Thoracic aorta (tissue), 2 donors: ENCODE results near the gene MTHFD1L. TPM values are rescaled to one million over a fixed set of nuclear protein-coding genes. Genes with fewer than 3 reads are reported as not detected.

Experiments used
- ATAC-seq: fragments of 150-250 bp; one replicate; pipeline ENCODE4 v1.8.0; 2017; ENCODE audit warnings: low read depth; ENCODE audit not compliant: insufficient number of reproducible peaks, low FRiP score
- DNase-seq: peaks from one replicate; pipeline ENCODE4 v3.0.0-alpha.2; 2020; ENCODE audit warnings: low spot score
- H3K27ac ChIP-seq, 2 donors: fragments of 200-600 bp; sonication (generic); 1 replicate in 1 of 2; 2 replicates in 1 of 2; pipeline ENCODE4 v1.5.1; 2016; ENCODE audit warnings: mild to moderate bottlenecking in 2 of 2, moderate library complexity in 2 of 2
- H3K27me3 ChIP-seq: fragments of 200-600 bp; sonication (generic); replicated peaks from 2 replicates; pipeline ENCODE4 v1.6.0; 2016; ENCODE audit warnings: mild to moderate bottlenecking; ENCODE audit not compliant: insufficient read depth
- H3K36me3 ChIP-seq: fragments of 200-600 bp; sonication (generic); one replicate; pipeline ENCODE4 v1.5.1; 2016
- H3K4me1 ChIP-seq, 2 donors: fragments of 200-600 bp; sonication (generic); 1 replicate in 1 of 2; 2 replicates in 1 of 2; pipeline versions ENCODE4 v1.5.1 to v1.6.0; 2016; ENCODE audit warnings: low read depth in 2 of 2, mild to moderate bottlenecking in 1 of 2; ENCODE audit not compliant: control insufficient read depth in 1 of 2
- H3K4me3 ChIP-seq: fragments of 200-600 bp; sonication (generic); 2 replicates; pipeline ENCODE4 v1.5.1; 2016; ENCODE audit warnings: mild to moderate bottlenecking
- H3K9me3 ChIP-seq: fragments of 200-600 bp; sonication (generic); 2 replicates; pipeline ENCODE4 v1.5.1; 2016
- CTCF ChIP-seq: fragments of 200-600 bp; sonication (generic); IDR thresholded peaks from one replicate; pipeline ENCODE4 v1.5.1; 2019; ENCODE audit warnings: antibody characterized with exemption
- total RNA-seq, 2 donors: library from RNA; depleted of rRNA; stranded (reverse); fragments of >200 nt; gene quantifications; one replicate each; pipeline versions ENCODE4 v1.1.0 to v1.2.3, GENCODE V29; 2016

MTHFD1L gene
- total RNA-seq, 2 donors from 2014 or later: 52.8 to 77.3 TPM

DNA sequence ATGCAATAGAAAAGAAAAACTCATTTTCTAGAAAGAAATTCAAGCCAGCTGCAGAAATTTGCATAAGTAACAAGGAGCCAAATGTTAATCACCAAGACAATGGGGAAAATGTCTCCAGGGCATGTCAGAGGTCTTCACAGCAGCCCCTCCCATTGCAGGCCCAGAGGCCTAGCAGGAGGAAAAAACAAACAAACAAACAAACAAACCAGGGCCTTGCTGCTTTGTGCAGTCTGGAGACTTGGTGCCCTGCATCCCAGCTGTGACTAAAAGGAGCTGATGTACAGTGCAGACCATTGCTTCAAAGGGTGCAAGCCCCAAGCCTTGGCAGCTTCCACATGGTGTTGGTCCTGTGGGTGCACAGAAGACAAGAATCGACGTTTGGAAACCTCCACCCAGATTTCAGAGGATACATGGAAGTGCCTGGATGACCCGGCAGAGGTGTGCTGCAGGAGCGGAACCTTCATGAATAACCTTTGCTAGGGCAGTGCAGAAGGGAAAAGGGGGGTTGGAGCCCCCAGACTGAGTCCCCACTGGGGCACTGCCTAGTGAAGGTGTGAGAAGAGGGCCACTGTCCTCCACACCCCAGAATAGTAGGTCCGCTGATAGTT lies 263.4 kb downstream of the MTHFD1L start:
- H3K4me3 ChIP-seq: no peak overlapping the region
- H3K27ac ChIP-seq: no peak overlapping the region
- TF ChIP-seq CTCF: no peak

DNA sequence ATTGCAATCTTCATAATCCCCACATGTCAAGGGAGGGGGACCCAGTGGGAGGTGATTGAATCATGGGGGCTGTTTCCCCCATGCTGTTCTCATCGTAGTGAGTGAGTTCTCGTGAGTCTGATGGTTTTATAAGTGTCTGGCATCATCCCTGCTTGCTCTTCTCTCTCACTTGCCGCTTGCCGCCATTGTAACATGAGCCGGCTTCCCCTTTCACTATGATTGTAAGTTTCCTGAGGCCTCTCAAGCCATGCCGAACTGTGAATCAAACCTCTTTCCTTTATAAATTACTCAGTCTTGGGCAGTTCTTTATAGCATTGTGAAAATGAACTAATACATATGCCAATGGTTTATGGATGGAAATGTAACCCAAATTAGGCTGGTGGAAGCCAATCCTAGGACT lies 264.8 kb downstream of the MTHFD1L start:
- H3K4me1 ChIP-seq: no peaks in the 10 kb centered on the region
- TF ChIP-seq CTCF: no peak
- H3K36me3 ChIP-seq: no peaks in the 10 kb centered on the region
- H3K27ac ChIP-seq: no peak overlapping the region
- H3K4me3 ChIP-seq: no peak overlapping the region
- no peaks in the 10 kb centered on the region for H3K9me3 ChIP-seq
- ATAC-seq (no peak), DNase-seq (no peak)
- H3K27me3 ChIP-seq: no peaks in the 10 kb centered on the region

More for the DNA sequence above, 263.4 kb downstream of the MTHFD1L start:
- Histone ChIP-seq H3K27me3 (no peaks in the 10 kb centered on the region), H3K9me3 (no peaks in the 10 kb centered on the region), H3K36me3 (no peaks in the 10 kb centered on the region), H3K4me1 (no peaks in the 10 kb centered on the region)
- ATAC-seq (no peak), DNase-seq (no peak)

- TF ChIP-seq CTCF: no peak
- DNase-seq: no peak
- no peak for ATAC-seq
- Histone ChIP-seq H3K4me3 (no peak overlapping the region), H3K9me3 (no peaks in the 10 kb centered on the region), H3K27ac (no peak overlapping the region), H3K4me1 (no peaks in the 10 kb centered on the region), H3K36me3 (no peaks in the 10 kb centered on the region), H3K27me3 (no peaks in the 10 kb centered on the region)
Observed at GRCh38 chr6:151131324-151132007, 266.0 kb downstream of the MTHFD1L start.

DNA sequence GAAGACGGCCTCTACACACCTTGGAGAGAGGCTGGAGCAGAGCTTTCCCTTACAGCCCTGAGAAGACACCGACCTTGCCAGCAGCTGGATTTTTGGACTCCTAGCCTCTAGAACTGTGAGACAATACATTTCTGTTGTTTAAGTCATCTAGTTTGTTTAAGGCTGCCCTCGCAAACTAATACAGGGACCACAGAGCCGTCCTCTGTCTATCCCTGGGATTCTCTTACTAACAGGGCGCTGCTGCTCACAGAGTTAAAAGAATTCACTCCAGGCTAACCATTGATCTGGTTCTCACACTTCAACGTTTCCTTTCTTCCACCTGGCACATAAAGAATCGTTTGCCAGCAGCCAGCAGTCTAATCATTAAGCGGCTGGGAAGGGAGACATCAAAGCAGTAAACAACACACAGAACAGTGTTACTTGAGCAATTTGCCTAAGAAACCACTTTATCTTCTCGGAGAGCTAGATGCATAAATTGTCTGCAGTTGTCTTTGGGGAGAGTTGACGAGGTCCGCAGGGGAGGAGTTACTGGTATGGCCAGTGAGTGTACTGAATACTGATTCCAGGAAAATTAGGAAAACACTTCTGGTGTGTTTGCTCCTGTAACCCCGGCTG lies 270.7 kb downstream of the MTHFD1L start:
- H3K36me3 ChIP-seq: no peaks in the 10 kb centered on the region
- ATAC-seq: no peak
- DNase-seq: no peak
- no peaks in the 10 kb centered on the region for H3K9me3 ChIP-seq
- no peak overlapping the region for H3K27ac ChIP-seq
- H3K27me3 ChIP-seq: no peaks in the 10 kb centered on the region
- no peak overlapping the region for H3K4me3 ChIP-seq
- no peak for TF ChIP-seq CTCF
- peaks cover 0 to under 1% of the 10 kb centered on the region in 2 donors for H3K4me1 ChIP-seq

DNA sequence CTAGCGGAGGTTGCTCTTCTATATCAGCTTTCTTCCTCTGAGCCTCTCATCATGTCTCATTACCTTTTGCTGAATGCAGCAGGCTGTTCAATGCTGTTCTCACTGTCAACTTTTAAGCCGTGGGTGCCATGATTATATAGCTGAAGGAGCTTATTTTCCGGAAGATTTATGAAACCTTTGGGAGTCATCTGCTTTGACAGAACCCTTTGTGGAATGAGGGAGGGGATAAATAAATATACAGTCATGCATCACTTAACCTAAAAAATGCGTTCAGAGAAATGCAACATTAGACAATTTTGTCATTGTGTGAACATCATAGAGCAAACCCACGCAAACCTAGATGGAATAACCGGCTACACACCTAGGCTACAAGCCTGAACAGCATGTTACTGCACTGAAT lies 272.0 kb downstream of the MTHFD1L start:
- H3K9me3 ChIP-seq: no peaks in the 10 kb centered on the region
- DNase-seq (no peak), ATAC-seq (no peak)
- no peak for TF ChIP-seq CTCF
- H3K4me1 ChIP-seq: peaks cover 0 to 6% of the 10 kb centered on the region in 2 donors
- H3K36me3 ChIP-seq: no peaks in the 10 kb centered on the region
- no peaks in the 10 kb centered on the region for H3K27me3 ChIP-seq
- no peak overlapping the region for H3K27ac ChIP-seq
- no peak overlapping the region for H3K4me3 ChIP-seq
